ENCODE measurements around the gene POLK.

GRCh38 chr5:75534734-75535133 is 23.0 kb downstream of the POLK start:
- TF ChIP-seq POLR2AphosphoS5 (IDR thresholded peaks at IDR 0.05; ENCODE audit: low read depth, low read length): no peak
- TF ChIP-seq EP300 (IDR thresholded peaks at IDR 0.05; ENCODE audit: borderline replicate concordance in 1 of 2, low read depth in 2 of 2, low read length in 2 of 2): no peak
- TF ChIP-seq CTCF (IDR thresholded peaks at IDR 0.05; ENCODE audit: control extremely low read depth in 1 of 3, insufficient read depth in 1 of 3, low read depth in 1 of 3, low read length in 3 of 3): no peak
- TF ChIP-seq CREB1 (IDR thresholded peaks at IDR 0.05): no peak
- no peak for TF ChIP-seq POLR2A (IDR thresholded peaks at IDR 0.05; ENCODE audit: control extremely low read depth in 1 of 2, low read depth in 2 of 2, low read length in 2 of 2)
